Measurements from ENCODE around the gene PDAP1. TPM values are rescaled to one million over a fixed set of nuclear protein-coding genes. Genes with fewer than 3 reads are reported as not detected.
A peak's percentile ranks its signal among the peaks of the same experiment; 100 is the strongest.

PDAP1 gene
- total and polyA plus RNA-seq, 9 of the 15 experiments (the other 6 are each of a cell fraction or from before 2014, with no cell fraction given): 10.2 to 315 (median 129) TPM

DNA sequence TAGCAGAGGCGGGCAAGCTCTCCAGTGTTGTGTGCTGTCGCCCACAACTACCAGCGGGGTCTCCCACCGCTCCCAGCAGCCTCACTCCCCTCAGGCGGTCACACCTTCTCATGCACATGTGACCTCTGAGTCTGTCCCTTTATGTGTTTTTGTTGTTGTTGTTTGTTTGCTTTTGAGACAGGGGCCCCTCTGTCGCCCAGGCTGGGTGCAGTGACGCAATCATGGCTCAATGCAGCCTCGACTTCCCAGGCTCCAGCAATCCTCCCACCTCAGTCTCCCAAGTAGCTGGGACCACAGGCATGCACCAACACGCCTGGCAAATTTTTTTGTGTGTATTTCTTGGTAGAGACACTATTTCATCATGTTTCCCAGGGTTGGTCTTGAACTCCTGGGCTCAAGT is 31.8 kb upstream of the PDAP1 start:
- peaks cover 5% of the 10 kb centered on the region for H3K9me1 ChIP-seq (ENCODE audit: control insufficient read depth, insufficient read depth, low read length)
- CTCF ChIA-PET (ENCODE audit: low intra/inter-chr PET ratio): no interaction called here
- H3K9me3 ChIP-seq (replicated peaks; ENCODE audit: control insufficient read depth, insufficient read depth, low read depth, low read length): no peaks in the 10 kb centered on the region
- in situ Hi-C loops (cut with MboI): no loop called here
- H4K20me1 ChIP-seq (replicated peaks; ENCODE audit: control insufficient read depth, insufficient read depth, low read length): peaks cover 12% of the 10 kb centered on the region
- H3K79me2 ChIP-seq (ENCODE audit: control insufficient read depth, insufficient read depth, low read length): peaks cover 63% of the 10 kb centered on the region
- H2AFZ ChIP-seq (ENCODE audit: low read depth, low read length): no peak overlapping the region
- intact Hi-C loops (cut with micrococcal nuclease): no loop called here
- H3K4me3 ChIP-seq: peak overlapping the region; percentile 98; the same call in 1 of the 2 replicates
- TF ChIP-seq POLR2G (IDR thresholded peaks at IDR 0.05; ENCODE audit: low read depth, low read length) (peak; percentile 37; the same call in 1 of the 2 replicates), CEBPG (CRISPR knock-in tag; IDR thresholded peaks at IDR 0.05) (peak; percentile 59), CEBPG (tag; conservative IDR thresholded peaks at IDR 0.05 in 1 of 2, IDR thresholded peaks at IDR 0.05 in 1 of 2) (no peak; a peak in 2 of 4 replicates), RBFOX2 (IDR thresholded peaks at IDR 0.05; ENCODE audit: low read depth, low read length) (peak; percentile 51), CEBPB (tag; IDR thresholded peaks at IDR 0.05) (peak; percentile 74), ZNF239 (CRISPR knock-in tag; IDR thresholded peaks at IDR 0.05) (no peak)
- BruUV-seq (replicated peaks): no TSS peak
- H3K27me3 ChIP-seq (ENCODE audit: control insufficient read depth in 2 of 2, insufficient read depth in 2 of 2, low read length in 2 of 2): no peaks in the 10 kb centered on the region
- H3K9ac ChIP-seq (ENCODE audit: insufficient read depth in 1 of 2, low read depth in 2 of 2, low read length in 2 of 2): peak overlapping the region; percentile 94 to 98; a peak in 3 of 4 replicates
- 82% methylated on average over 9 of the region's 9 CpGs for WGBS (ENCODE audit: insufficient coverage, low coverage, missing lambda C conversion rate)
- POLR2A ChIA-PET: interaction anchor here (0.7 to 2.4 kb wide), 4 partner anchors 10 to 51 kb away, joined by 3 to 11 read pairs (median 7); partner anchors contain the start of genes ATP5MF, BUD31 and PDAP1
- peak overlapping the region; percentile 98 for H3K4me2 ChIP-seq (ENCODE audit: insufficient read depth, low read length)
- FAIRE-seq (no peak), ATAC-seq (no peak), DNase-seq (ENCODE audit: extremely low read depth in 1 of 4, low spot score in 3 of 4) (no peak)
- peaks cover 19 to 36% of the 10 kb centered on the region in 2 experiments; a peak in 4 of 5 replicates for H3K4me1 ChIP-seq (replicated peaks in 1 of 2; ENCODE audit: control insufficient read depth in 2 of 2, insufficient read depth in 2 of 2, low read length in 2 of 2)
- H3K27ac ChIP-seq (ENCODE audit: extremely low read depth, low read depth, low read length): no peak overlapping the region; the same call in 2 of the 3 replicates
- H3K36me3 ChIP-seq (ENCODE audit: control insufficient read depth, insufficient read depth, low read length): peaks cover 63% of the 10 kb centered on the region

Measured in K562 (cell line).